GM19240 (cell line): ENCODE measurements around the gene TPM2.

Experiments
- DNase-seq: peaks from one replicate; pipeline ENCODE4 v3.0.0; 2011; ENCODE audit warnings: low spot score; ENCODE audit not compliant: insufficient read length

TPM2 gene

GRCh38 chr9:35635730-35636129, 54.0 kb downstream of the TPM2 start:
- DNase-seq: no peak
